Activated T-cell treated with anti-CD3 and anti-CD28 coated beads for 48 hours (primary cell): ENCODE results near the gene CD300H.
"Not testable (repeated sequence)": the region's sequence is repeated elsewhere in the genome, so short reads cannot be mapped to it uniquely, and the experiment has no call there.

Source experiments
- DNase-seq: peaks from one replicate; pipeline ENCODE4 v3.0.0-alpha.2; 2020; ENCODE audit warnings: low read depth

Gene CD300H

GRCh38 chr17:74584292-74585060 lies 17.2 kb upstream of the CD300H start:
- no peak for DNase-seq

- no peak for DNase-seq
These were observed 15.3 kb upstream of the CD300H start for GRCh38 chr17:74582633-74583032.

DNA sequence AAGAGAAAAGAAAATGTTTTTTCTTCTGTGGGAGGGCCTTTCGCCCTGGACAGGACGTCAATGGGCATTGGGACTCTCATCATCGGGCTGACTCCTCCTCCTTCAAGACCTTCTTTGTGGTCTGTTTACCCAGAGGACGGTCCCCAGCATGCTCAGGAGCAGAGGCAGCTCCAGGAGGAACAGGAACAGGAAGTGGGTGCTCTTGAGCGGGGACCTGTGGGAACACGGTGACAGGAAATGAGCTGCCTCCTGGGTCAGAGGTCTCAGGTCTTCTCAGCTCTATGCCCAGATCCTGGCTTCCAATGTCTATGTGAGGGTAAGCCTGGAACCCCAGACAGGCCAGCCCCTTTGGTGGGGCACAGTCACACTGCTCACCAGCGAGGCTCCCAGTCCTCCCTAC lies 12.6 kb upstream of the CD300H start:
- DNase-seq = no peak

DNA sequence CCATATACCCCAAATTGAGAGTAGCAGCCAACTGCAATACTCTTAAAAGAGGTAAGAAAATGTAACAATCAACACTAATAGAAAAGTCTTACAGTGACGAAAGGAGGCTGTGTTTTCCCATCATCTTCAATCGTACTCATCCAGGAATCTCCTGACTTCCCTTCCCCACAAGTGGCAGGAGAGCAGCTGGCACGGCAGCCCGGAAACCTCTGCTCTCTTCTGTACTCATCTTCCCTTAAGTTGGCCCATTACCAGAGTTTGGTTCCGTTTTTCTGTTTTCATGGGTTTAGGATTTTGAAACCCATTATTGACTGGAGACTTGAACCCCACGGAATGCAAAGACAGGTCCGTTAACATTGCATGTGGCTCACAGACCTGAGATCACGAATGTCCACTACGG lies 11.7 kb upstream of the CD300H start:
- no peak for DNase-seq

DNA sequence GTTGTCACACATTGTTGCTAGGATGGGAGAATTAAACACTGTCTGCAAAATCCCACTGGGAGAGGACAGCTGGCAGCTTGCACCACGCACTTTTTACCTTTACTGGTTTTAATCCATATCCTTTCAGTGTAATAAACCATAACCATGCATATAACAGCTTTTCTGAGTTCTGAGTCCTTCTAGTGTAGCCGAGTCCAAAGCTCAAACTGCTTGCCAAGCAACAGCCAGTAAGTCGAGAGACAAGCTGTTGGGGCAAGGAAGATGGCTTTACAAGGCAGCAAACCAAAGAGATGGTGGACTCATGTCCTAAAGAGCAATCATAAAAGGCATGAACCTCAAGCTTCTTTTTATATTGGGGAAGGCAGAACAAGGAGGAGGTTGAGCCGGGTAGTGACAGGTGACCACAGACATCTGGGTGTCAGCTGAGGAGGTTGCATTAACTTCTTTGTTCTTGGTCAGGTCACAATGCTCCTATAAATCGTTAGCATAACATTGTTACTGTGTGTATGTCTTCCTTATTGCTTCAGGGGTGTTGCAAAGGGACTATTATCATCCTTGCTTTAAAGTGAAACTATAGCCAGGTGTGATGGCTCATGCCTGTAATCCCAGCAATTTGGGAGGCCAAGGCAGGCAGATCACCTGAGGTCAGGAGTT lies 7.3 kb upstream of the CD300H start:
- no peak for DNase-seq

DNA sequence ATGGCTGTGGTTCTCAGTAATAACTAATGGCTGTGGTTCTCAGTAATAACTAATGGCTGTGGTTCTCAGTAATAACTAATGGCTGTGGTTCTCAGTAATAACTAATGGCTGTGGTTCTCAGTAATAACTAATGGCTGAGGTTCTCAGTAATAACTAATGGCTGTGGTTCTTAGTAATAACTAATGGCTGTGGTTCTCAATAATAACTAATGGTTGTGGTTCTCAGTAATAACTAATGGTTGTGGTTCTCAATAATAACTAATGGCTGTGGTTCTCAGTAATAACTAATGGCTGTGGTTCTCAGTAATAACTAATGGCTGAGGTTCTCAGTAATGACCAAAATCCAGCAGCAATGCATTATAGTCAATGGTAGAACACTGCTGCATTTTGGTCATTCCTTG lies 6.3 kb upstream of the CD300H start:
- DNase-seq = not testable (repeated sequence)

- DNase-seq = no peak
These were observed 5.9 kb upstream of the CD300H start for GRCh38 chr17:74573169-74573568.

DNA sequence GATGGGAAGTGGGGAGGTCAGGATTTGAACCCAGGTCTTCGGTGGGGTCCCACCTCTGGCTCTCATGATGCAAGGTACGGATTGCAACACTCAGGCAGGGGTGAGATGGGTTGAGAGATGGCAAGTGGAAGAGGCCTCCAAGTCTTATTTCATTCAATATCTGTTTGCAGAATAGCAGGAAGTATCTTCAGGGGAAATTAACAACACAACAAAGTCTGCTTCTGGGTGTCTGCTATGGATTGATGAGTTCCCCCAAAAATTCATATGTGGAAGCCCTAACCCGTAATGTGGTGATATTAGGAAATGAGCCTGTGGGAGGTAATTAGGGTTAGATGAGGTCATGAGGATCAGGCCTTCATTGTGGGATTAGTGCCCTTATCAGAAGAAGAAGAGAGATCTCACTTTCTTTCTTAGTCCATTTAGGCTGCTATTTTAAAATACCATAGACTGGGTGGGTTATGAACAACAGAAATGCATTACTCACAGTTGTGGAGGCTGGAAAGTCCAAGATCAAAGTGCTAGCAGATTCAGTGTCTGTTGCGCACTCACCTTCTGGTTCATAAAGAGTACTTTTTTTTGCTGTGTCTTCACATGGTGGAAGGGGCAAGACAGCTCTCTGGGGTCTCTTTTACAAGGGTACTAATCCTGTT lies 4.4 kb upstream of the CD300H start:
- no peak for DNase-seq

DNA sequence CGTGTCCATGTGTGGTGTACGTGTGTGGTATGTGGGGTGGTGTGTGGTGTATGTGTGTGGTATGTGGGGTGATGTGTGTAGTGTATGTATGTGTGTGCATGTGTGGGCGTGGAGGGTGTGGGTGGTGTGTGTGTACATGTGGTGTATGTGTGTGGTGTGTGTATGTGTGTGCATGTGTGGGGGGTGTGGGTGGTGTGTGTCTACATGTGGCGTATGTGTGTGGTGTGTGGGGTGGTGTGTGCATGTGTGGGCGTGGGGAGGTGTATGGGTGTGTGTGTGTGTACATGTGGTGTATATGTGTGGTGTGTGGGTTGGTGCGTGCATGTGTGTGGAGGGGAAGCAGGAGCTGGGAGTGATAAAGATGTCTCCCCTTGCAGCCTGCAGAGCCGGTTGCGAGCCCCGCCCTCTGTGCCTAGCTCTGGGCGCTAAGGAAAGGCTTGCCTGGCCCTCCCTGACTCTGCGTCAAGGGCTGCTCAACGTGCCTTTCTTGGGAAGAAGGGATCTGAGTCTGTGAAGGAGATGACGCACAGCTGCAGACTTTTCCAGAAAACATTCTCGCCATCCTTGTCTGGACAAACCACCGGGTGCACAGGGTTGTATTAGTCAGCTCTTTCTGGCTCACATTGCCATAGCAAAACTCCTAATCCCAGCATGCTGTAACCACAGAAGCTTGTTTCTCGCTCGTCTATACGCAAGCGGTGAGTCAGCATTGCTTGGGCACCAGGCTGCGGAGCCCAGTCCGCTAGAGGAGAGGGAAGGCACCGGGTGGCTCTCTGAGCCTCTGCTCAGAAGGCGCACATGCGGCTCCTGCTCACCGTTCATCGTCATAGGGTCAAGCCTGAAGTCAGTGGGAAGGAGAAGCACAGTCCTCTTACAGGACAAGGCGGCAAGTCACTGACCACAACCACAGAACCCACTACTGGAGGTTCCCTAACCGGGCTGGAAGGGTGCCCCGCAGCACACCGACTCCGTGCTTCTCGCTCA lies 2.0 kb upstream of the CD300H start:
- DNase-seq = peak; percentile 39

- DNase-seq = no peak
These were observed 981 bp upstream of the CD300H start for GRCh38 chr17:74568106-74568873.

- DNase-seq = peak; percentile 24
These were observed 1.1 kb downstream of the CD300H start for GRCh38 chr17:74566132-74566753.

DNA sequence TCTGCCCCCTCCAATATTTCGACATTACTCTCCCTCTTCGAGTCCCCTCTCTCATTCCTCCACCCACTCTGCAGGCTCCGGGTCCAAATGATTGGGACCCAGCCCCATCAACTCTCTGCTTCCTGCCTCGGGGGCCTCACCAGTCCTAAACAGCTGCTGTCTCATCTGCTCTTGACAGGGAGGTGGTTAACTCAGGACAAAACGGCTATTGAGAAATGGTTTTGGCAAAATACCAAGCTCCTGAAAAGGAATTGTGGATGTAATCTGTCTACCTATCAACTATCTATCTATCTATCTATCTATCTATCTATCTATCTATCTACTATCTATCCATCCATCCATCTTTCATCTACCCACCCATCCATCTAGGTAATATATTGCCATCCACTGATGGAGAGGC lies 2.2 kb downstream of the CD300H start:
- no peak for DNase-seq

DNA sequence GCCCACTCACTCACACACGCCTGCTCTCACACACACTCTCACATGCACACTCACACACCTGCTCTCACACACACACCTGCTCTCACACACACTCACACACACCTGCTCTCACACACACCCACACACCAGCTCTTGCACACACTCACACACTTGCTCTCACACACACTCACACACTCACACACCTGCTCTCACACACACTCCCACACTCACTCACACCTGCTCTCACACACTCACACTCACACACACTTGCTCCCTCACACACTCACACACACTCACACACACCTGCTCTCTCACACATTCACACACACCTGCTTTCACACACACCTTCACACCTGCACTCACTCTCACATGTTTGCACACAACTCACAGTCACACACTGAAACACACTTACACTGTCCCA lies 4.0 kb downstream of the CD300H start:
- DNase-seq = no peak

DNA sequence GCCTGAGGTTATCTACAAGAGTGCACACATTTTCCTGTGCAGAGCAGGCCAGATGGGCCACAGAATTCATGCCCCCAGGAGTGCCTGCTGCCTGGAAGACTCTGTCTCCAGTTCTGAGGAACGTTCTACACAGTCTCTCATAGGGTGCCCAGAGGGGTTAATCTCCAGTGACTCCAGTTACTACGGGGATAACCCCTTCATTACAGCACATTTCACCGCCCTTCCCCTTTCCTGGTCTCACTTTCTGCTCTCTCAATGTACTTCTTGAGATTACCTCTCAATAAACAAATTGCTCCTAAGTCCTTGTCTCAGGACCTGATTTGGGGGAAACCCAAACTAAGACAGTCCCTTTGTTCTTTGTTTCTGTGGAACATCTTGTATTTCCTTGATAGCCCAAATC lies 5.7 kb downstream of the CD300H start:
- DNase-seq = no peak

GRCh38 chr17:74558882-74559519 lies 8.3 kb downstream of the CD300H start:
- no peak for DNase-seq

DNA sequence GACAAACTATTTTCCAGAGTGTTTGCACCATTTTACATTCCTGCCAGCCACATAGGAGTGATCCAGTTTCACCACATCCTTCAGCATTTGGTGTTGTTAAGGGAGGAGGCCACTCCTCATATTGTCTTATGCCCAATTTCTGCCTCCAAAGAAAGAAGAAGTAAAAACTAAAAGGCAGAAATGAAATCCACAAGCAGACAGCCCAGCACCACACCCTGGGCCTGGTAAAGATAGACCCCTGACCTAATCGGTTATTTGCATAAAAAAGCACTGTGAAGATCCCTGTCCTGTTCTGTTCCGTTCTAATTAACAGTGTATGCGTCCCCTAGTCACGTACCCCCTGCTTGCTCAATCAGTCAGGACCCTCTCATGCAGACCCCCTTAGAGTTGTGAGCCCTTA lies 8.9 kb downstream of the CD300H start:
- not testable (repeated sequence) for DNase-seq

- no peak for DNase-seq
These were observed 11.8 kb downstream of the CD300H start for GRCh38 chr17:74555427-74555940.

GRCh38 chr17:74554909-74555308 lies 12.4 kb downstream of the CD300H start:
- DNase-seq = no peak

DNA sequence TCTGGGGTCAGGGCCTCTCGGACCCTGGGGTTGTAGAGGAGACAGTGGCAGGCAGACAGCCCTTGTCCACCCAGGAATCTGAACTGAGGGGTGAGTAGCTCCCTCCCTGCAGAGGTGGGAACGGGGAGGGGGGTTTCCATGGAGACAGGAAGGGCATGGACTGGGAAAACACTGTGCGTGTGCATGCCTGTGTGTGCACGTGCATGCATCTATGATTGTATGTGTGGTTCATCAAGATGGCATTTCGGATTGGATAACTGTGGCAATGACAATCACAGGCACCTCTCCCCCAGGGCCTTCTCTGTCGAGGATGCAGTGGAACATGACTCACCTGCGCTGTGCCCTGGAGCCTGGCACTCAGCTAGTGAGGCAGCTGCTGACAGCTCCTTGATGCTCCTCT lies 15.3 kb downstream of the CD300H start:
- no peak for DNase-seq

GRCh38 chr17:74550602-74551001 lies 16.7 kb downstream of the CD300H start:
- DNase-seq = no peak
